Hepatocyte (in vitro differentiated cells): ENCODE data around the gene RIC8A.

Experiments
- EZH2 ChIP-seq: fragments of 200-600 bp; sonication (generic); IDR thresholded peaks from 2 replicates; pipeline ENCODE4 v1.6.1; 2016; ENCODE audit warnings: antibody characterized with exemption, mild to moderate bottlenecking, borderline replicate concordance
- EZH2phosphoT487 ChIP-seq: fragments of 200-600 bp; sonication (generic); IDR thresholded peaks from one replicate; pipeline ENCODE4 v1.6.1; 2018; ENCODE audit warnings: antibody characterized with exemption, mild to moderate bottlenecking, low read depth, moderate library complexity; ENCODE audit not compliant: unreplicated experiment, severe bottlenecking
- TF ChIP-seq, protein P1 (sequence below): fragments of 200-600 bp; sonication (generic); IDR thresholded peaks from 2 replicates; pipeline ENCODE4 v1.5.1; 2016; ENCODE audit warnings: antibody characterized with exemption, mild to moderate bottlenecking; ENCODE audit not compliant: poor library complexity

DNA sequence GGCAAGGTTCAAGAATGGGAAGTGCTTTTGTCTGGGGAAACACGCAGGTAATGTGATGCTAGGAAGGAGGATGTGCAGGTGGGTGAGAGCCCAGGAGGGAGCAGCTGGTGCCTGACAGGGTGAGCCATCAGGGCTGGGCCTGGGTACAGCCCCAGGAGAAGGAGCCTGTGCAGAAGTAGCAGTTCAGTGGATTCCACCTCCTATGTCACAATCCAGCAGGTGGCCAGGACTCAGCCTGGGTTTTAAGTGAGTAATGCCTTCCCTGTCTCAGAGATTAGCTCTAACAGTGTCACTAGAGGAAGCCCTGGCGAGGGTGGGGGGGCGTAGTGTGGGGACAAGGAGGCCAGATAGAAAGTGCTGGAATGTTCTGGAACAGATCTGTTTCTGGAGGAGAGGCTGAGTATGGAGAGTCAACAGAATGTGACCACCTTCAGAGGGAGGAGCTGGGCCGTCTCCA is 8.1 kb downstream of the RIC8A start:
- TF ChIP-seq, protein P1, sequence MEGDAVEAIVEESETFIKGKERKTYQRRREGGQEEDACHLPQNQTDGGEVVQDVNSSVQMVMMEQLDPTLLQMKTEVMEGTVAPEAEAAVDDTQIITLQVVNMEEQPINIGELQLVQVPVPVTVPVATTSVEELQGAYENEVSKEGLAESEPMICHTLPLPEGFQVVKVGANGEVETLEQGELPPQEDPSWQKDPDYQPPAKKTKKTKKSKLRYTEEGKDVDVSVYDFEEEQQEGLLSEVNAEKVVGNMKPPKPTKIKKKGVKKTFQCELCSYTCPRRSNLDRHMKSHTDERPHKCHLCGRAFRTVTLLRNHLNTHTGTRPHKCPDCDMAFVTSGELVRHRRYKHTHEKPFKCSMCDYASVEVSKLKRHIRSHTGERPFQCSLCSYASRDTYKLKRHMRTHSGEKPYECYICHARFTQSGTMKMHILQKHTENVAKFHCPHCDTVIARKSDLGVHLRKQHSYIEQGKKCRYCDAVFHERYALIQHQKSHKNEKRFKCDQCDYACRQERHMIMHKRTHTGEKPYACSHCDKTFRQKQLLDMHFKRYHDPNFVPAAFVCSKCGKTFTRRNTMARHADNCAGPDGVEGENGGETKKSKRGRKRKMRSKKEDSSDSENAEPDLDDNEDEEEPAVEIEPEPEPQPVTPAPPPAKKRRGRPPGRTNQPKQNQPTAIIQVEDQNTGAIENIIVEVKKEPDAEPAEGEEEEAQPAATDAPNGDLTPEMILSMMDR, result no peak
- TF ChIP-seq EZH2, result no peak
- no peak for TF ChIP-seq EZH2phosphoT487
